RWPE2 (cell line): ENCODE data around the gene PADI1.

Experiments used
- ATAC-seq: fragments of 200-7000 bp; cut with Tn5 transposase; 3 replicates; pipeline ENCODE4 v1.9.1; 2021; ENCODE audit warnings: low read depth
- DNase-seq: peaks from one replicate; pipeline ENCODE4 v3.0.0-alpha.2; 2020; ENCODE audit warnings: low spot score
- H3K27ac ChIP-seq: fragments of 450-650 bp; 2 replicates; pipeline ENCODE4 v1.5.1; 2017; ENCODE audit warnings: mild to moderate bottlenecking; ENCODE audit not compliant: poor library complexity, severe bottlenecking
- H3K27me3 ChIP-seq: fragments of 250-450 bp; sonication (Bioruptor Pico); 2 replicates; pipeline ENCODE4 v1.5.1; 2021; ENCODE audit warnings: mild to moderate bottlenecking, moderate library complexity; ENCODE audit not compliant: insufficient read depth, poor library complexity, severe bottlenecking
- H3K36me3 ChIP-seq: fragments of 250-450 bp; sonication (Bioruptor Pico); 2 replicates; pipeline ENCODE4 v1.5.1; 2020; ENCODE audit warnings: low read depth, mild to moderate bottlenecking, moderate library complexity
- H3K4me1 ChIP-seq: fragments of 250-450 bp; sonication (Bioruptor Pico); 2 replicates; pipeline ENCODE4 v1.5.1; 2021; ENCODE audit warnings: mild to moderate bottlenecking, moderate library complexity; ENCODE audit not compliant: insufficient read depth, poor library complexity, severe bottlenecking
- H3K4me3 ChIP-seq: fragments of 250-450 bp; sonication (Bioruptor Pico); 2 replicates; pipeline ENCODE4 v1.5.1; 2021; ENCODE audit warnings: mild to moderate bottlenecking, moderate library complexity; ENCODE audit not compliant: severe bottlenecking
- H3K9me3 ChIP-seq: fragments of 250-450 bp; sonication (Bioruptor Pico); 2 replicates; pipeline ENCODE4 v1.5.1; 2021; ENCODE audit warnings: mild to moderate bottlenecking, moderate library complexity; ENCODE audit not compliant: severe bottlenecking
- CTCF ChIP-seq: fragments of 450-650 bp; IDR thresholded peaks from one replicate; pipeline ENCODE4 v1.5.1; 2017; ENCODE audit warnings: mild to moderate bottlenecking, moderate library complexity; ENCODE audit not compliant: poor library complexity, severe bottlenecking

PADI1 gene

GRCh38 chr1:17277511-17278159 lies 72.7 kb downstream of the PADI1 start:
- ATAC-seq (no peak), DNase-seq (no peak)
- Histone ChIP-seq H3K36me3 (no peaks in the 10 kb centered on the region), H3K27ac (peak overlapping the region; percentile 57), H3K4me1 (peaks cover 9% of the 10 kb centered on the region), H3K9me3 (no peaks in the 10 kb centered on the region), H3K4me3 (no peak overlapping the region), H3K27me3 (no peaks in the 10 kb centered on the region)
- TF ChIP-seq CTCF, result no peak

GRCh38 chr1:17278996-17279830 lies 74.3 kb downstream of the PADI1 start:
- H3K27ac ChIP-seq, result no peak overlapping the region
- H3K27me3 ChIP-seq, result no peaks in the 10 kb centered on the region
- ATAC-seq, result no peak
- no peaks in the 10 kb centered on the region for H3K9me3 ChIP-seq
- peaks cover 9% of the 10 kb centered on the region for H3K4me1 ChIP-seq
- DNase-seq, result no peak
- no peak for TF ChIP-seq CTCF
- H3K36me3 ChIP-seq, result no peaks in the 10 kb centered on the region
- H3K4me3 ChIP-seq, result no peak overlapping the region

- TF ChIP-seq CTCF, result no peak
- no peaks in the 10 kb centered on the region for H3K27me3 ChIP-seq
- no peaks in the 10 kb centered on the region for H3K36me3 ChIP-seq
- ATAC-seq (no peak), DNase-seq (no peak)
- H3K4me3 ChIP-seq, result no peak overlapping the region
- peaks cover 9% of the 10 kb centered on the region for H3K4me1 ChIP-seq
- no peaks in the 10 kb centered on the region for H3K9me3 ChIP-seq
- no peak overlapping the region for H3K27ac ChIP-seq
These were observed 75.5 kb downstream of the PADI1 start for GRCh38 chr1:17280436-17280835.

- DNase-seq (no peak), ATAC-seq (no peak)
- no peak for TF ChIP-seq CTCF
- H3K4me3 ChIP-seq, result no peak overlapping the region
- no peaks in the 10 kb centered on the region for H3K36me3 ChIP-seq
- H3K9me3 ChIP-seq, result no peaks in the 10 kb centered on the region
- H3K27me3 ChIP-seq, result no peaks in the 10 kb centered on the region
- H3K4me1 ChIP-seq, result peaks cover 9% of the 10 kb centered on the region
- no peak overlapping the region for H3K27ac ChIP-seq
These were observed 76.0 kb downstream of the PADI1 start for GRCh38 chr1:17280894-17281293.

- Histone ChIP-seq H3K4me3 (no peak overlapping the region), H3K9me3 (no peaks in the 10 kb centered on the region), H3K27ac (no peak overlapping the region), H3K4me1 (peaks cover 4% of the 10 kb centered on the region), H3K27me3 (no peaks in the 10 kb centered on the region), H3K36me3 (no peaks in the 10 kb centered on the region)
- ATAC-seq, result no peak
- no peak for TF ChIP-seq CTCF
- no peak for DNase-seq
These were observed 76.8 kb downstream of the PADI1 start for GRCh38 chr1:17281775-17282181.
